ENCODE measurements around the gene FNBP1L.

Gene FNBP1L

GRCh38 chr1:93576346-93576745 lies 128.4 kb downstream of the FNBP1L start:
- peak overlapping the region; percentile 23 for H2AK5ac ChIP-seq (ENCODE audit: low read length)
- H3K36me3 ChIP-seq (ENCODE audit: control insufficient read depth in 1 of 2, insufficient read depth in 2 of 2, low read length in 2 of 2) = peaks cover 21 to 24% of the 10 kb centered on the region in 2 experiments
- WGBS (ENCODE audit: extremely low coverage, insufficient coverage, insufficient read length) = no CpG with 5 or more reads among the region's 9 CpGs
- H3K27ac ChIP-seq (ENCODE audit: low read depth, low read length) = peak overlapping the region; percentile 97
- H3K27me3 ChIP-seq (ENCODE audit: insufficient read depth, low read length) = no peaks in the 10 kb centered on the region
- no peak overlapping the region for H3K9ac ChIP-seq (ENCODE audit: low read length)
- H3K79me1 ChIP-seq (ENCODE audit: low read length) = peaks cover 44% of the 10 kb centered on the region
- H3K79me2 ChIP-seq (ENCODE audit: control insufficient read depth, insufficient read depth, low read length, poor library complexity) = peaks cover 14% of the 10 kb centered on the region
- H3K4ac ChIP-seq (ENCODE audit: low read depth, low read length) = peak overlapping the region; percentile 57
- H3K4me3 ChIP-seq (ENCODE audit: low read depth, low read length) = no peak overlapping the region
- peak overlapping the region; percentile 79 for H3K14ac ChIP-seq (ENCODE audit: low read length)
- H4K91ac ChIP-seq (ENCODE audit: low read depth, low read length) = peak overlapping the region; percentile 90
- H2BK120ac ChIP-seq (ENCODE audit: insufficient read depth, low read length, poor library complexity) = peak overlapping the region; percentile 92
- DNase-seq = no peak
- no peaks in the 10 kb centered on the region for H3K9me3 ChIP-seq (ENCODE audit: insufficient read depth, low read depth, low read length)
- no peak overlapping the region for H4K12ac ChIP-seq (ENCODE audit: low read depth, low read length)
- H2BK12ac ChIP-seq (ENCODE audit: low read length) = peak overlapping the region; percentile 94
- no peak overlapping the region for H3K23ac ChIP-seq (ENCODE audit: low read length)
- H2BK5ac ChIP-seq (ENCODE audit: low read depth, low read length, poor library complexity) = peak overlapping the region; percentile 95
- peak overlapping the region; percentile 32 for H3K18ac ChIP-seq (ENCODE audit: low read length)
- H3K4me1 ChIP-seq (ENCODE audit: control insufficient read depth in 1 of 2, insufficient read depth in 2 of 2, low read length in 2 of 2) = peaks cover 46 to 55% of the 10 kb centered on the region in 2 experiments
- no peak overlapping the region for H2AFZ ChIP-seq (ENCODE audit: insufficient read depth, low read length, poor library complexity)
- H3K4me2 ChIP-seq (ENCODE audit: low read length) = no peak overlapping the region
- H4K8ac ChIP-seq (ENCODE audit: low read depth, low read length) = peak overlapping the region; percentile 63

- Histone ChIP-seq H3K9ac (ENCODE audit: low read length) (no peak overlapping the region), H3K14ac (ENCODE audit: low read length) (no peak overlapping the region), H2AK5ac (ENCODE audit: low read length) (peak overlapping the region; percentile 76), H3K36me3 (ENCODE audit: control insufficient read depth in 1 of 2, insufficient read depth in 2 of 2, low read length in 2 of 2) (peaks cover 18 to 22% of the 10 kb centered on the region in 2 experiments), H2BK120ac (ENCODE audit: insufficient read depth, low read length, poor library complexity) (peak overlapping the region; percentile 70), H2BK12ac (ENCODE audit: low read length) (peak overlapping the region; percentile 80), H3K27ac (ENCODE audit: low read depth, low read length) (peak overlapping the region; percentile 97), H4K12ac (ENCODE audit: low read depth, low read length) (no peak overlapping the region), H2AFZ (ENCODE audit: insufficient read depth, low read length, poor library complexity) (no peak overlapping the region), H3K79me2 (ENCODE audit: control insufficient read depth, insufficient read depth, low read length, poor library complexity) (peaks cover 14% of the 10 kb centered on the region), H3K79me1 (ENCODE audit: low read length) (peaks cover 44% of the 10 kb centered on the region), H3K4me2 (ENCODE audit: low read length) (no peak overlapping the region), H3K9me3 (ENCODE audit: insufficient read depth, low read depth, low read length) (no peaks in the 10 kb centered on the region), H3K4ac (ENCODE audit: low read depth, low read length) (peak overlapping the region; percentile 21), H4K91ac (ENCODE audit: low read depth, low read length) (peak overlapping the region; percentile 90), H3K18ac (ENCODE audit: low read length) (no peak overlapping the region), H3K23ac (ENCODE audit: low read length) (no peak overlapping the region), H2BK5ac (ENCODE audit: low read depth, low read length, poor library complexity) (peak overlapping the region; percentile 81), H3K4me3 (ENCODE audit: low read depth, low read length) (no peak overlapping the region), H3K27me3 (ENCODE audit: insufficient read depth, low read length) (no peaks in the 10 kb centered on the region), H3K4me1 (ENCODE audit: control insufficient read depth in 1 of 2, insufficient read depth in 2 of 2, low read length in 2 of 2) (peaks cover 46 to 55% of the 10 kb centered on the region in 2 experiments), H4K8ac (ENCODE audit: low read depth, low read length) (peak overlapping the region; percentile 54)
- WGBS (ENCODE audit: extremely low coverage, insufficient coverage, insufficient read length) = no CpG with 5 or more reads among the region's 2 CpGs
- no peak for DNase-seq
Measured at GRCh38 chr1:93576746-93577145, 128.8 kb downstream of the FNBP1L start.

GRCh38 chr1:93577536-93578432 lies 129.9 kb downstream of the FNBP1L start:
- DNase-seq = peak in 1 of 2 donors; percentile 57
- Histone ChIP-seq H3K79me1 (ENCODE audit: low read length) (peaks cover 48% of the 10 kb centered on the region), H3K27me3 (ENCODE audit: insufficient read depth, low read length) (no peaks in the 10 kb centered on the region), H3K23ac (ENCODE audit: low read length) (no peak overlapping the region), H3K4ac (ENCODE audit: low read depth, low read length) (peak overlapping the region; percentile 30), H3K18ac (ENCODE audit: low read length) (peak overlapping the region; percentile 88), H4K12ac (ENCODE audit: low read depth, low read length) (no peak overlapping the region), H3K14ac (ENCODE audit: low read length) (peak overlapping the region; percentile 78), H3K9me3 (ENCODE audit: insufficient read depth, low read depth, low read length) (no peaks in the 10 kb centered on the region), H3K27ac (ENCODE audit: low read depth, low read length) (peak overlapping the region; percentile 97), H3K4me2 (ENCODE audit: low read length) (no peak overlapping the region), H3K79me2 (ENCODE audit: control insufficient read depth, insufficient read depth, low read length, poor library complexity) (peaks cover 14% of the 10 kb centered on the region), H4K91ac (ENCODE audit: low read depth, low read length) (peak overlapping the region; percentile 78), H3K9ac (ENCODE audit: low read length) (no peak overlapping the region), H3K36me3 (ENCODE audit: control insufficient read depth in 1 of 2, insufficient read depth in 2 of 2, low read length in 2 of 2) (peaks cover 21 to 27% of the 10 kb centered on the region in 2 experiments), H2BK120ac (ENCODE audit: insufficient read depth, low read length, poor library complexity) (peak overlapping the region; percentile 70), H3K4me3 (ENCODE audit: low read depth, low read length) (no peak overlapping the region), H3K4me1 (ENCODE audit: control insufficient read depth in 1 of 2, insufficient read depth in 2 of 2, low read length in 2 of 2) (peaks cover 50 to 59% of the 10 kb centered on the region in 2 experiments), H2BK12ac (ENCODE audit: low read length) (peak overlapping the region; percentile 27), H2AK5ac (ENCODE audit: low read length) (peak overlapping the region; percentile 4), H2BK5ac (ENCODE audit: low read depth, low read length, poor library complexity) (peak overlapping the region; percentile 81), H4K8ac (ENCODE audit: low read depth, low read length) (peak overlapping the region; percentile 22), H2AFZ (ENCODE audit: insufficient read depth, low read length, poor library complexity) (no peak overlapping the region)
- WGBS (ENCODE audit: extremely low coverage, insufficient coverage, insufficient read length) = no CpG with 5 or more reads among the region's 18 CpGs

GRCh38 chr1:93578433-93578830 lies 130.5 kb downstream of the FNBP1L start:
- H3K79me1 ChIP-seq (ENCODE audit: low read length) = peaks cover 48% of the 10 kb centered on the region
- H2BK120ac ChIP-seq (ENCODE audit: insufficient read depth, low read length, poor library complexity) = peak overlapping the region; percentile 69
- H3K9me3 ChIP-seq (ENCODE audit: insufficient read depth, low read depth, low read length) = no peaks in the 10 kb centered on the region
- H3K4me2 ChIP-seq (ENCODE audit: low read length) = no peak overlapping the region
- H2BK5ac ChIP-seq (ENCODE audit: low read depth, low read length, poor library complexity) = peak overlapping the region; percentile 81
- DNase-seq = no peak
- no peak overlapping the region for H3K9ac ChIP-seq (ENCODE audit: low read length)
- H4K91ac ChIP-seq (ENCODE audit: low read depth, low read length) = peak overlapping the region; percentile 78
- H3K27me3 ChIP-seq (ENCODE audit: insufficient read depth, low read length) = no peaks in the 10 kb centered on the region
- H3K27ac ChIP-seq (ENCODE audit: low read depth, low read length) = peak overlapping the region; percentile 97
- H4K8ac ChIP-seq (ENCODE audit: low read depth, low read length) = peak overlapping the region; percentile 0
- H3K4ac ChIP-seq (ENCODE audit: low read depth, low read length) = no peak overlapping the region
- peaks cover 14% of the 10 kb centered on the region for H3K79me2 ChIP-seq (ENCODE audit: control insufficient read depth, insufficient read depth, low read length, poor library complexity)
- H2AFZ ChIP-seq (ENCODE audit: insufficient read depth, low read length, poor library complexity) = no peak overlapping the region
- H2AK5ac ChIP-seq (ENCODE audit: low read length) = peak overlapping the region; percentile 45
- H3K4me3 ChIP-seq (ENCODE audit: low read depth, low read length) = no peak overlapping the region
- H3K23ac ChIP-seq (ENCODE audit: low read length) = no peak overlapping the region
- peak overlapping the region; percentile 71 for H2BK12ac ChIP-seq (ENCODE audit: low read length)
- H3K36me3 ChIP-seq (ENCODE audit: control insufficient read depth in 1 of 2, insufficient read depth in 2 of 2, low read length in 2 of 2) = peaks cover 23 to 25% of the 10 kb centered on the region in 2 experiments
- no CpG with 5 or more reads among the region's 6 CpGs for WGBS (ENCODE audit: extremely low coverage, insufficient coverage, insufficient read length)
- no peak overlapping the region for H4K12ac ChIP-seq (ENCODE audit: low read depth, low read length)
- H3K4me1 ChIP-seq (ENCODE audit: control insufficient read depth in 1 of 2, insufficient read depth in 2 of 2, low read length in 2 of 2) = peaks cover 50 to 59% of the 10 kb centered on the region in 2 experiments
- H3K14ac ChIP-seq (ENCODE audit: low read length) = peak overlapping the region; percentile 2
- peak overlapping the region; percentile 58 for H3K18ac ChIP-seq (ENCODE audit: low read length)

Measured in trophoblast cell (in vitro differentiated cells and primary cell).